SK-N-SH (cell line): ENCODE results near the gene TFE3. TPM values are rescaled to one million over a fixed set of nuclear protein-coding genes. Genes with fewer than 3 reads are reported as not detected.

Experiments
- CTCF ChIA-PET: fragments of 300-600, 350-600 bp; formaldehyde crosslinking; extraction: SDS; loops from one replicate; lab custom pipeline; 2021; lab: Yijun Ruan, JAX
- POLR2A ChIA-PET: fragments of 350-600 bp; sonication (Branson Sonifier 250); formaldehyde crosslinking; extraction: SDS; loops from one replicate; lab custom pipeline; 2020; ENCODE audit warnings: antibody characterized with exemption, inconsistent platforms; lab: Yijun Ruan, JAX
- DNase-seq: peaks from one replicate; pipeline ENCODE4 v3.0.0; 2012
- H2AFZ ChIP-seq: fragments of 200-600 bp; sonication (generic); 2 replicates; pipeline ENCODE4 v1.8.1; 2016; ENCODE audit warnings: antibody characterized with exemption, mild to moderate bottlenecking, low read depth
- H3F3A ChIP-seq: fragments of 200-600 bp; sonication (generic); replicated peaks from 2 replicates; pipeline ENCODE3; 2016; ENCODE audit warnings: antibody characterized with exemption, mild to moderate bottlenecking; ENCODE audit not compliant: insufficient read depth
- H3K27ac ChIP-seq, 2 experiments: fragments of 200-500 bp in 1 of 2; fragments of 200-600 bp in 1 of 2; sonication (Bioruptor generic) in 1 of 2; sonication (generic), shearing (Covaris generic) in 1 of 2; 2 replicates each; pipeline versions ENCODE4 v1.5.1 to v1.6.1; 2014 to 2016; ENCODE audit warnings: low read depth in 2 of 2, inconsistent platforms in 1 of 2, low read length in 1 of 2, mild to moderate bottlenecking in 1 of 2, mixed read lengths in 1 of 2
- H3K27me3 ChIP-seq: fragments of 200-600 bp; sonication (generic), shearing (Covaris generic); 2 replicates; pipeline ENCODE4 v1.6.1; 2016; ENCODE audit warnings: mixed run types; ENCODE audit not compliant: insufficient read depth
- H3K36me3 ChIP-seq, 2 experiments: fragments of 200-500 bp in 1 of 2; fragments of 200-600 bp in 1 of 2; sonication (Bioruptor generic) in 1 of 2; sonication (generic) in 1 of 2; replicated peaks in 1 of 2; 2 replicates each; pipeline versions ENCODE3 to v1.5.1; 2014 to 2016; ENCODE audit warnings: low read length in 1 of 2, mild to moderate bottlenecking in 1 of 2; ENCODE audit not compliant: insufficient read depth in 2 of 2, control insufficient read depth in 1 of 2
- H3K4me1 ChIP-seq, 2 experiments: fragments of 200-500 bp in 1 of 2; fragments of 200-600 bp in 1 of 2; sonication (Bioruptor generic) in 1 of 2; sonication (generic), shearing (Covaris generic) in 1 of 2; 2 replicates each; pipeline versions ENCODE4 v1.5.1 to v1.6.1; 2014 to 2016; ENCODE audit warnings: low read depth in 1 of 2, low read length in 1 of 2, mixed run types in 1 of 2; ENCODE audit not compliant: insufficient read depth in 2 of 2, control insufficient read depth in 1 of 2
- H3K4me2 ChIP-seq: fragments of 200-600 bp; sonication (generic), shearing (Covaris generic); 2 replicates; pipeline ENCODE4 v1.6.1; 2017; ENCODE audit warnings: mixed run types
- H3K4me3 ChIP-seq, 2 experiments: fragments of 200-500 bp in 1 of 2; fragments of 200-600 bp in 1 of 2; sonication (Bioruptor generic) in 1 of 2; sonication (generic), shearing (Covaris generic) in 1 of 2; 2 replicates each; pipeline versions ENCODE4 v1.5.1 to v1.8.1; 2014 to 2016; ENCODE audit warnings: low read depth in 2 of 2, inconsistent platforms in 1 of 2, low read length in 1 of 2, mild to moderate bottlenecking in 1 of 2, mixed read lengths in 1 of 2, moderate library complexity in 1 of 2
- H3K79me2 ChIP-seq: fragments of 200-600 bp; sonication (generic); 2 replicates; pipeline ENCODE4 v1.8.1; 2017; ENCODE audit warnings: mild to moderate bottlenecking; ENCODE audit not compliant: insufficient read depth
- H3K9ac ChIP-seq: fragments of 200-600 bp; sonication (generic); 2 replicates; pipeline ENCODE4 v1.6.1; 2017; ENCODE audit warnings: mixed run types
- H3K9me2 ChIP-seq: fragments of 200-600 bp; sonication (generic); 2 replicates; pipeline ENCODE4 v1.6.1; 2017; ENCODE audit warnings: mixed run types
- H3K9me3 ChIP-seq: fragments of 200-600 bp; sonication (generic); 2 replicates; pipeline ENCODE4 v1.6.1; 2017; ENCODE audit warnings: mixed run types, mild to moderate bottlenecking, moderate library complexity
- H4K20me1 ChIP-seq: fragments of 200-600 bp; sonication (generic); 2 replicates; pipeline ENCODE4 v1.6.1; 2017; ENCODE audit warnings: mild to moderate bottlenecking, mixed run types; ENCODE audit not compliant: insufficient read depth
- CHD2 ChIP-seq: fragments of 150-350 bp; IDR thresholded peaks from 2 replicates; pipeline ENCODE4 v1.6.1; 2018; ENCODE audit warnings: low read length; ENCODE audit not compliant: partially characterized antibody
- CTCF ChIP-seq: fragments of 200-600 bp; sonication (generic); IDR thresholded peaks from 2 replicates; pipeline ENCODE4 v1.6.1; 2017; ENCODE audit warnings: antibody characterized with exemption, mild to moderate bottlenecking, moderate library complexity
- EP300 ChIP-seq, 2 experiments: IDR thresholded peaks; 2 replicates each; pipeline versions ENCODE4 v1.4.0 to v1.6.1; 2012; ENCODE audit warnings: borderline replicate concordance in 1 of 2, low read depth in 1 of 2, low read length in 1 of 2
- FOSL2 ChIP-seq: IDR thresholded peaks from 2 replicates; pipeline ENCODE4 v1.4.0; 2012; ENCODE audit warnings: low read depth, mild to moderate bottlenecking, moderate library complexity, borderline replicate concordance
- IRF3 ChIP-seq: fragments of 150-350 bp; IDR thresholded peaks from 2 replicates; pipeline ENCODE4 v1.6.1; 2016; ENCODE audit warnings: mild to moderate bottlenecking, low read depth, low read length
- JUND ChIP-seq: IDR thresholded peaks from 2 replicates; pipeline ENCODE4 v1.4.0; 2012
- MAX ChIP-seq: IDR thresholded peaks from 2 replicates; pipeline ENCODE4 v1.4.0; 2012; ENCODE audit warnings: low read depth
- MXI1 ChIP-seq: IDR thresholded peaks from 2 replicates; pipeline ENCODE4 v1.6.1; 2012; ENCODE audit warnings: mild to moderate bottlenecking, low read depth, low read length, improper control_type of control experiment
- NFIC ChIP-seq: IDR thresholded peaks from 2 replicates; pipeline ENCODE4 v1.4.0; 2012; ENCODE audit warnings: borderline replicate concordance
- PBX3 ChIP-seq: IDR thresholded peaks from 2 replicates; pipeline ENCODE4; 2012
- RAD21 ChIP-seq: IDR thresholded peaks from 2 replicates; pipeline ENCODE4 v1.6.1; 2012; ENCODE audit warnings: mild to moderate bottlenecking, low read length
- RCOR1 ChIP-seq: fragments of 150-350 bp; IDR thresholded peaks from 2 replicates; pipeline ENCODE4 v1.6.1; 2017; ENCODE audit warnings: antibody characterized with exemption, low read length
- RFX5 ChIP-seq: IDR thresholded peaks from 2 replicates; pipeline ENCODE4 v1.6.1; 2012; ENCODE audit warnings: mild to moderate bottlenecking, improper control_type of control experiment, low read length
- RXRA ChIP-seq: IDR thresholded peaks from 2 replicates; pipeline ENCODE4 v1.4.0; 2012; ENCODE audit warnings: low read depth, mild to moderate bottlenecking, borderline replicate concordance
- SMC3 ChIP-seq: IDR thresholded peaks from 2 replicates; pipeline ENCODE4 v1.6.1; 2012; ENCODE audit warnings: low read depth, low read length, improper control_type of control experiment
- TAF1 ChIP-seq: IDR thresholded peaks from 2 replicates; pipeline ENCODE4 v1.6.1; 2012; ENCODE audit warnings: low read depth, mild to moderate bottlenecking, low read length, moderate library complexity, borderline replicate concordance
- USF1 ChIP-seq: IDR thresholded peaks from 2 replicates; pipeline ENCODE4 v1.4.0; 2012; ENCODE audit warnings: low read depth, borderline replicate concordance
- YY1 ChIP-seq: IDR thresholded peaks from 2 replicates; pipeline ENCODE4 v1.4.0; 2012; ENCODE audit warnings: low read depth, mild to moderate bottlenecking
- WGBS: methylation state at CpG from one replicate; pipeline ENCODE4 v1.1.6; 2017; ENCODE audit warnings: low lambda C conversion rate; 5-methylcytosine and 5-hydroxymethylcytosine counted together
- polyA plus RNA-seq, 3 experiments: library from polyadenylated mRNA; depleted of rRNA; stranded (reverse); fragments of >200 nt; gene quantifications; 2 replicates each; pipeline ENCODE4 v1.2.3, GENCODE V29; 2012

TFE3 gene
- polyA plus RNA-seq, 1 of the 3 experiments (the other 2 are of a cell fraction) = 14.0 TPM

DNA sequence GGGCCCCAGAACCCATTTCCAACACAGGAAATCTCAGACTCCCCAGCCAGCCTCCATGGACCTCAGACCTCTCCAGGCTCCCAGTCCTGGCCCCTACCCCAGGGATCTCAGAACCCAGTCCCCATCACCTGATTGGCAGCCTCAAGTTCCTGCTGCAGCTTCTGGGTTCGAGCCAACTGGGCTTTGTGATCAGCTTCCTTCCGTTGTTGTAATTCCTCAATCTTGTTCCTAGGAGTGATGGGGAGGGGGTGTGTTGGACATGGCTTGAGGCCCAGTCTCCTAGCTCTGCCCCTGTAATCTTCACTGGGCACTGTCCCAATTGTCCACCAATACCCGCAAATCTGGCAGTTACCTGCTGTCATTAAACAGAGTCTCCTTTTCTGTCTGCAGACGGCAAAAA, 53.7 kb downstream of the TFE3 start:
- no peak overlapping the region for H3K4me2 ChIP-seq
- TF ChIP-seq USF1 = no peak
- no peak for TF ChIP-seq CHD2
- TF ChIP-seq JUND = no peak
- TF ChIP-seq CTCF = no peak
- TF ChIP-seq MAX = no peak
- TF ChIP-seq FOSL2 = no peak
- TF ChIP-seq RCOR1 = no peak
- no peak for TF ChIP-seq EP300 (IDR thresholded peaks at IDR 0.05; ENCODE audit: borderline replicate concordance in 1 of 2, low read depth in 1 of 2, low read length in 1 of 2)
- no peak for TF ChIP-seq RFX5
- TF ChIP-seq YY1 = no peak
- TF ChIP-seq RXRA = no peak
- no peak for TF ChIP-seq TAF1
- no peak for TF ChIP-seq NFIC
- no peak for TF ChIP-seq MXI1
- TF ChIP-seq, all 33 proteins: peak for 0
- no peaks in the 10 kb centered on the region for H3K9me2 ChIP-seq
- no peaks in the 10 kb centered on the region for H3K9me3 ChIP-seq
- H3K36me3 ChIP-seq = peaks cover 11 to 35% of the 10 kb centered on the region in 2 experiments
- no peaks in the 10 kb centered on the region for H3K79me2 ChIP-seq
- H3K9ac ChIP-seq = no peak overlapping the region
- H3K27me3 ChIP-seq = no peaks in the 10 kb centered on the region
- no peak for DNase-seq
- no peak overlapping the region for H2AFZ ChIP-seq
- H3K4me1 ChIP-seq = no peaks in the 10 kb centered on the region
- H4K20me1 ChIP-seq = no peaks in the 10 kb centered on the region
- POLR2A ChIA-PET = no interaction called here
- no peak overlapping the region for H3K27ac ChIP-seq
- H3K4me3 ChIP-seq = no peak overlapping the region
- CTCF ChIA-PET = interaction anchor here (0.9 kb wide), 1 partner anchor 17 kb away, joined by 3 read pairs; no protein-coding TSS in a partner anchor
- no peaks in the 10 kb centered on the region for H3F3A ChIP-seq
- WGBS = 95% methylated on average over 4 of the region's 4 CpGs

- H3K4me1 ChIP-seq = no peaks in the 10 kb centered on the region
- ChIA-PET POLR2A (no interaction called here), CTCF (no interaction called here)
- no peak overlapping the region for H2AFZ ChIP-seq
- 90% methylated on average over 3 of the region's 3 CpGs for WGBS
- H4K20me1 ChIP-seq = no peaks in the 10 kb centered on the region
- no peak for DNase-seq
- H3K9me2 ChIP-seq = no peaks in the 10 kb centered on the region
- no peak overlapping the region for H3K27ac ChIP-seq
- H3K27me3 ChIP-seq = no peaks in the 10 kb centered on the region
- H3F3A ChIP-seq = no peaks in the 10 kb centered on the region
- no peak overlapping the region for H3K4me2 ChIP-seq
- H3K9me3 ChIP-seq = no peaks in the 10 kb centered on the region
- no peak overlapping the region for H3K9ac ChIP-seq
- H3K36me3 ChIP-seq = peaks cover 18 to 42% of the 10 kb centered on the region in 2 experiments
- H3K79me2 ChIP-seq = no peaks in the 10 kb centered on the region
- no peak overlapping the region for H3K4me3 ChIP-seq
- TF ChIP-seq SMC3 (no peak), RAD21 (no peak), JUND (no peak), IRF3 (no peak), PBX3 (no peak), CTCF (no peak)
Measured at GRCh38 chrX:48983896-48984295, 59.3 kb downstream of the TFE3 start.
